Measurements from ENCODE around the gene CAPN6. TPM values are rescaled to one million over a fixed set of nuclear protein-coding genes. Genes with fewer than 3 reads are reported as not detected.

CAPN6 gene
- total RNA-seq, 1 experiment from 2014 or later: 0.10 TPM

DNA sequence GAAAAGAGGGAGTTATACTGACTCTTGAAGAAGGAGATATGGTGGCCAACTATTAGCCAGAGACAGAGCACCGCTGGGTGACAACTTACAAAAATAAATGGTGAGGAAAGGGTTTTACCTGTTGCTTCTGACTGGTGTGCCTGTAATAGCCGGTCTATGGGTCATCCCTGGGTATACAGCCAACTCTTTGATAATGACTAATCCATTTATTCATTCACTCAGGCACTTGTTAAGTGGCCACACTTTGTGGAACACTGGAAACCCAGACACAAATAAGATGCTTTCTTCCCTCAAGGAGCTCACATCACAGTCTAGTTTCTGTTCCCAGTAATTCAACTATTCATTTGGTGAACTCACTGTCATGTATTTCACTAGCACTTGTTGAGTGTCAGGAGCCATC lies 13.2 kb upstream of the CAPN6 start:
- DNase-seq (ENCODE audit: low read depth, low spot score) (no peak), ATAC-seq (no peak)
- Histone ChIP-seq H3K4me2 (ENCODE audit: low read length) (no peak overlapping the region), H3K36me3 (ENCODE audit: control insufficient read depth in 1 of 2, insufficient read depth in 2 of 2, low read length in 2 of 2) (no peaks in the 10 kb centered on the region), H2AFZ (ENCODE audit: low read depth, low read length, poor library complexity, severe bottlenecking) (no peak overlapping the region), H3K4me3 (replicated peaks in 1 of 2; ENCODE audit: low read depth in 1 of 2, low read length in 2 of 2) (no peak overlapping the region), H3K27me3 (ENCODE audit: insufficient read depth, low read length) (peaks cover 5% of the 10 kb centered on the region; the same call in 1 of the 2 replicates), H3K9ac (ENCODE audit: low read length) (no peak overlapping the region), H3K27ac (ENCODE audit: low read depth, low read length) (no peak overlapping the region), H3K79me2 (ENCODE audit: insufficient read depth, low read length) (no peaks in the 10 kb centered on the region), H3K4me1 (ENCODE audit: control insufficient read depth in 1 of 2, insufficient read depth in 2 of 2, low read length in 2 of 2) (no peaks in the 10 kb centered on the region), H3K9me3 (ENCODE audit: control insufficient read depth in 1 of 2, insufficient read depth in 1 of 2, low read depth in 1 of 2, low read length in 2 of 2) (no peaks in the 10 kb centered on the region), H4K20me1 (ENCODE audit: insufficient read depth) (no peaks in the 10 kb centered on the region), H3K9me2 (ENCODE audit: insufficient read depth) (no peaks in the 10 kb centered on the region)
- RAD21 ChIA-PET (ENCODE audit: low non-redundant PET in 1 of 2, low total read pairs in 2 of 2, uncharacterized antibody in 2 of 2, unreplicated experiment in 2 of 2): no interaction called here
- intact Hi-C loops (cut with micrococcal nuclease): no loop called here
- BruUV-seq (replicated peaks): no TSS peak
- CTCF ChIA-PET: no interaction called here
- POLR2A ChIA-PET: no interaction called here
- no peak for TF ChIP-seq ELF1 (IDR thresholded peaks at IDR 0.05; ENCODE audit: borderline replicate concordance, low read depth)
- TF ChIP-seq, protein P1, sequence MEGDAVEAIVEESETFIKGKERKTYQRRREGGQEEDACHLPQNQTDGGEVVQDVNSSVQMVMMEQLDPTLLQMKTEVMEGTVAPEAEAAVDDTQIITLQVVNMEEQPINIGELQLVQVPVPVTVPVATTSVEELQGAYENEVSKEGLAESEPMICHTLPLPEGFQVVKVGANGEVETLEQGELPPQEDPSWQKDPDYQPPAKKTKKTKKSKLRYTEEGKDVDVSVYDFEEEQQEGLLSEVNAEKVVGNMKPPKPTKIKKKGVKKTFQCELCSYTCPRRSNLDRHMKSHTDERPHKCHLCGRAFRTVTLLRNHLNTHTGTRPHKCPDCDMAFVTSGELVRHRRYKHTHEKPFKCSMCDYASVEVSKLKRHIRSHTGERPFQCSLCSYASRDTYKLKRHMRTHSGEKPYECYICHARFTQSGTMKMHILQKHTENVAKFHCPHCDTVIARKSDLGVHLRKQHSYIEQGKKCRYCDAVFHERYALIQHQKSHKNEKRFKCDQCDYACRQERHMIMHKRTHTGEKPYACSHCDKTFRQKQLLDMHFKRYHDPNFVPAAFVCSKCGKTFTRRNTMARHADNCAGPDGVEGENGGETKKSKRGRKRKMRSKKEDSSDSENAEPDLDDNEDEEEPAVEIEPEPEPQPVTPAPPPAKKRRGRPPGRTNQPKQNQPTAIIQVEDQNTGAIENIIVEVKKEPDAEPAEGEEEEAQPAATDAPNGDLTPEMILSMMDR (IDR thresholded peaks at IDR 0.05 in 2 of 3, conservative IDR thresholded peaks at IDR 0.05 in 1 of 3; ENCODE audit: borderline replicate concordance in 1 of 3, insufficient read depth in 1 of 3, low read depth in 2 of 3, low read length in 2 of 3): no peak
- no peak for TF ChIP-seq ATF3 (IDR thresholded peaks at IDR 0.05)
- no peak for TF ChIP-seq CEBPB (IDR thresholded peaks at IDR 0.05; ENCODE audit: low read depth)
- TF ChIP-seq RAD21 (IDR thresholded peaks at IDR 0.05; ENCODE audit: low read depth): no peak
- no peak for TF ChIP-seq JUND (IDR thresholded peaks at IDR 0.05)
- no peak for TF ChIP-seq EZH2 (IDR thresholded peaks at IDR 0.05)
- TF ChIP-seq EZH2phosphoT487 (IDR thresholded peaks at IDR 0.05; ENCODE audit: borderline replicate concordance): no peak
- no peak for TF ChIP-seq REST (IDR thresholded peaks at IDR 0.05; ENCODE audit: low read depth)
- TF ChIP-seq ZBTB33 (IDR thresholded peaks at IDR 0.05; ENCODE audit: extremely low read depth, insufficient replicate concordance, low read length): no peak
- no peak for TF ChIP-seq SIN3A (IDR thresholded peaks at IDR 0.05; ENCODE audit: low read depth)
- TF ChIP-seq MAX (IDR thresholded peaks at IDR 0.05): no peak
- TF ChIP-seq POLR2AphosphoS5 (IDR thresholded peaks at IDR 0.05; ENCODE audit: low read depth, low read length): no peak
